Epithelial cell of alveolus of lung (primary cell): ENCODE results near the gene RELA. TPM values are rescaled to one million over a fixed set of nuclear protein-coding genes. Genes with fewer than 3 reads are reported as not detected.

Experiments used
- total RNA-seq: library from RNA; depleted of rRNA; stranded (reverse); fragments of >200 nt; gene quantifications from 2 replicates; pipeline ENCODE4 v1.2.1, GENCODE V29; 2015

Gene RELA
- total RNA-seq, result 52.4 and 59.5 TPM in 2 replicates

GRCh38 chr11:65662799-65663638, at the start of gene RELA:
RELA (minus strand) TSS chr11:65662916; CDS start chr11:65662832, 84 bp downstream.

GRCh38 chr11:65711785-65712632, 49.3 kb upstream of the RELA start, which contains the start of gene KAT5:
KAT5 (plus strand) TSS chr11:65712252; CDS start chr11:65712268, 16 bp downstream.

GRCh38 chr11:65637794-65638419, 24.8 kb downstream of the RELA start, which contains the start of gene SIPA1:
SIPA1 (plus strand) TSS chr11:65638101; CDS start chr11:65640922, 2,821 bp downstream.

GRCh38 chr11:65615229-65615949, 47.3 kb downstream of the RELA start, which contains the start of gene PCNX3:
PCNX3 (plus strand) TSS chr11:65615776; CDS start chr11:65616312, 536 bp downstream.

Other genes starting within 250 kb of the RELA start
- 5.8 and 26.1 TPM in 2 replicates for gene NEAT1, start 240.1 kb downstream of the RELA start, total RNA-seq
- 573 and 3,528 TPM in 2 replicates for gene MALAT1, start 163.9 kb downstream of the RELA start, total RNA-seq
- gene SCYL1, start 137.8 kb downstream of the RELA start, total RNA-seq, result 95.7 and 136 TPM in 2 replicates
- 104 and 180 TPM in 2 replicates for gene LTBP3, start 104.6 kb downstream of the RELA start, total RNA-seq
- 55.3 and 100 TPM in 2 replicates for gene ZNRD2, start 92.4 kb downstream of the RELA start, total RNA-seq
- gene FAM89B, start 90.4 kb downstream of the RELA start, total RNA-seq, result 31.1 and 32.2 TPM in 2 replicates
- 11.1 and 59.0 TPM in 2 replicates for gene EHBP1L1, start 86.9 kb downstream of the RELA start, total RNA-seq
- 0.16 TPM in 1 of 2 replicates, not detected in the other for gene KCNK7, start 67.1 kb downstream of the RELA start, total RNA-seq
- 27.1 and 34.6 TPM in 2 replicates for gene MAP3K11, start 48.7 kb downstream of the RELA start, total RNA-seq
- 27.9 and 32.7 TPM in 2 replicates for gene PCNX3, start 47.1 kb downstream of the RELA start, total RNA-seq
- gene SIPA1, start 24.8 kb downstream of the RELA start, total RNA-seq, result 25.4 and 39.4 TPM in 2 replicates
- 39.3 and 44.3 TPM in 2 replicates for gene KAT5, start 49.3 kb upstream of the RELA start, total RNA-seq
- 68.1 and 98.2 TPM in 2 replicates for gene RNASEH2C, start 57.9 kb upstream of the RELA start, total RNA-seq
- 11.0 and 24.5 TPM in 2 replicates for gene AP5B1, start 118.1 kb upstream of the RELA start, total RNA-seq
- gene OVOL1, start 124.1 kb upstream of the RELA start, total RNA-seq, result under 0.01 TPM in 1 of 2 replicates, not detected in the other
- gene SNX32, start 171.0 kb upstream of the RELA start, total RNA-seq, result 0.13 and 3.1 TPM in 2 replicates
- gene CFL1, start 195.3 kb upstream of the RELA start, total RNA-seq, result 940 and 1,907 TPM in 2 replicates
- 38.3 and 43.1 TPM in 2 replicates for gene MUS81, start 197.5 kb upstream of the RELA start, total RNA-seq
- gene EFEMP2, start 209.9 kb upstream of the RELA start, total RNA-seq, result 127 and 206 TPM in 2 replicates
- gene CTSW, start 216.9 kb upstream of the RELA start, total RNA-seq, result not detected in 2 replicates
- gene FIBP, start 225.6 kb upstream of the RELA start, total RNA-seq, result 122 and 222 TPM in 2 replicates
- gene CCDC85B, start 227.8 kb upstream of the RELA start, total RNA-seq, result 138 and 155 TPM in 2 replicates
- gene FOSL1, start 237.5 kb upstream of the RELA start, total RNA-seq, result 26.8 and 88.8 TPM in 2 replicates